Small intestine (tissue), 7 donors: ENCODE results near the gene ECM1. TPM values are rescaled to one million over a fixed set of nuclear protein-coding genes. Genes with fewer than 3 reads are reported as not detected.

ENCODE experiments used
- DNase-seq, 2 donors: peaks; one replicate each; pipeline versions ENCODE4 v3.0.0 to v3.0.0-alpha.2; 2013
- FAIRE-seq: peaks from 2 replicates; lab custom pipeline; 2012; peaks lifted over from hg19 to GRCh38; lab: Jason Lieb, UNC
- H3K27ac ChIP-seq, 3 donors: one replicate each; pipeline ENCODE4 v1.5.1; 2013; ENCODE audit warnings: low read length in 2 of 3, mild to moderate bottlenecking in 2 of 3, control low read depth in 1 of 3, inconsistent platforms in 1 of 3, low read depth in 1 of 3, moderate library complexity in 1 of 3
- H3K27me3 ChIP-seq, 3 donors: one replicate each; pipeline ENCODE4 v1.6.1; 2013; ENCODE audit warnings: low read length in 3 of 3, inconsistent platforms in 1 of 3; ENCODE audit not compliant: control insufficient read depth in 3 of 3, insufficient read depth in 3 of 3
- H3K36me3 ChIP-seq, 3 donors: one replicate each; pipeline ENCODE4 v1.6.1; 2013; ENCODE audit warnings: low read length in 3 of 3, inconsistent platforms in 1 of 3, low read depth in 1 of 3, mild to moderate bottlenecking in 1 of 3, moderate library complexity in 1 of 3; ENCODE audit not compliant: control insufficient read depth in 3 of 3, insufficient read depth in 2 of 3
- H3K4me1 ChIP-seq, 3 donors: one replicate each; pipeline ENCODE4 v1.6.1; 2013; ENCODE audit warnings: low read length in 2 of 3, inconsistent platforms in 1 of 3, low read depth in 1 of 3, mild to moderate bottlenecking in 1 of 3, moderate library complexity in 1 of 3; ENCODE audit not compliant: control insufficient read depth in 3 of 3, insufficient read depth in 2 of 3
- H3K4me3 ChIP-seq, 3 donors: one replicate each; pipeline ENCODE4 v1.5.1; 2013; ENCODE audit warnings: low read length in 3 of 3, control low read depth in 1 of 3, inconsistent platforms in 1 of 3, low read depth in 1 of 3, mild to moderate bottlenecking in 1 of 3, moderate library complexity in 1 of 3
- H3K9me3 ChIP-seq, 2 donors: one replicate each; pipeline ENCODE4 v1.6.1; 2013; ENCODE audit warnings: low read depth in 1 of 2, low read length in 1 of 2; ENCODE audit not compliant: control insufficient read depth in 2 of 2, insufficient read depth in 1 of 2
- WGBS, 3 donors: extraction: QIAGEN DNeasy Blood & Tissue Kit; methylation state at CpG; one replicate each; pipeline ENCODE4 v1.1.7; 2013; 5-methylcytosine and 5-hydroxymethylcytosine counted together
- polyA plus RNA-seq, 4 donors: library from polyadenylated mRNA; stranded (reverse) in 3 of 4; unstranded in 1 of 4; fragments of 200-250 nt in 3 of 4; fragments of 120-200 nt in 1 of 4; gene quantifications; one replicate each; pipeline versions ENCODE4 v1.2.1 to v1.2.3, GENCODE V29; 2013
- donor health status: healthy with polysubstance abuse.
- donor health status: control.
- donor health status: control.
- donor health status: Bipolar disorder and iron deficiency.
- donor health status: healthy.

The ECM1 gene
- polyA plus RNA-seq, 4 donors, result 0.89 to 8.3 (median 3.1) TPM

- Histone ChIP-seq H3K27ac (peak overlapping the region in 2 of 3 donors; percentile 57 to 83), H3K4me1 (peaks cover 0 to 29% (median 4%) of the 10 kb centered on the region in 3 donors), H3K36me3 (peaks cover 0 to 9% (median 0%) of the 10 kb centered on the region in 3 donors), H3K9me3 (no peaks in the 10 kb centered on the region), H3K4me3 (peak overlapping the region in 1 of 3 donors; percentile 34), H3K27me3 (peaks cover 0 to 19% (median 0%) of the 10 kb centered on the region in 3 donors)
- WGBS, 3 donors, result 58 to 63% (median 59%) methylated on average over 19 to 22 of the region's 22 CpGs
- no peak for DNase-seq
- FAIRE-seq, result no peak
Observed at GRCh38 chr1:150550222-150551050, 42.5 kb downstream of the ECM1 start.

GRCh38 chr1:150551051-150551783, 43.3 kb downstream of the ECM1 start:
- FAIRE-seq (no peak), DNase-seq (peak in 1 of 2 donors; percentile 13)
- Histone ChIP-seq H3K9me3 (no peaks in the 10 kb centered on the region), H3K27me3 (peaks cover 0 to 17% (median 0%) of the 10 kb centered on the region in 3 donors), H3K36me3 (peaks cover 0 to 16% (median 0%) of the 10 kb centered on the region in 3 donors), H3K4me3 (no peak overlapping the region), H3K27ac (peak overlapping the region in 2 of 3 donors; percentile 31 to 83), H3K4me1 (peaks cover 0 to 29% (median 4%) of the 10 kb centered on the region in 3 donors)
- 51 to 63% (median 55%) methylated on average over 11 of the region's 11 CpGs for WGBS, 3 donors

- Histone ChIP-seq H3K4me3 (no peak overlapping the region), H3K36me3 (peaks cover 0 to 20% (median 0%) of the 10 kb centered on the region in 3 donors), H3K27ac (peak overlapping the region in 2 of 3 donors; percentile 31 to 83), H3K27me3 (peaks cover 0 to 17% (median 0%) of the 10 kb centered on the region in 3 donors), H3K9me3 (no peaks in the 10 kb centered on the region), H3K4me1 (peaks cover 0 to 29% (median 4%) of the 10 kb centered on the region in 3 donors)
- DNase-seq, result peak in 1 of 2 donors; percentile 2
- 10 to 38% (median 25%) methylated on average over 1 of the region's 1 CpG for WGBS, 3 donors
- no peak for FAIRE-seq
Observed at GRCh38 chr1:150551784-150552127, 43.8 kb downstream of the ECM1 start.

- Histone ChIP-seq H3K4me3 (no peak overlapping the region), H3K27ac (peak overlapping the region in 2 of 3 donors; percentile 31 to 83), H3K36me3 (peaks cover 0 to 24% (median 0%) of the 10 kb centered on the region in 3 donors), H3K4me1 (peaks cover 0 to 29% (median 4%) of the 10 kb centered on the region in 3 donors), H3K9me3 (no peaks in the 10 kb centered on the region), H3K27me3 (peaks cover 0 to 17% (median 0%) of the 10 kb centered on the region in 3 donors)
- DNase-seq (peak in 1 of 2 donors; percentile 81), FAIRE-seq (no peak)
- WGBS, 3 donors, result 34 to 41% (median 40%) methylated on average over 12 to 13 of the region's 13 CpGs
Observed at GRCh38 chr1:150552128-150552910, 44.4 kb downstream of the ECM1 start.

GRCh38 chr1:150552911-150553289, 45.0 kb downstream of the ECM1 start:
- WGBS, 3 donors, result 72 to 82% (median 79%) methylated on average over 12 of the region's 12 CpGs
- no peak for DNase-seq
- no peak overlapping the region for H3K4me3 ChIP-seq

GRCh38 chr1:150553392-150554085, 45.6 kb downstream of the ECM1 start:
- Histone ChIP-seq H3K9me3 (no peaks in the 10 kb centered on the region), H3K4me3 (no peak overlapping the region), H3K36me3 (peaks cover 0 to 36% (median 0%) of the 10 kb centered on the region in 3 donors), H3K27me3 (peaks cover 0 to 16% (median 0%) of the 10 kb centered on the region in 3 donors), H3K27ac (peak overlapping the region in 1 of 3 donors; percentile 13), H3K4me1 (peaks cover 0 to 25% (median 4%) of the 10 kb centered on the region in 3 donors)
- 75 to 89% (median 87%) methylated on average over 19 to 23 of the region's 23 CpGs for WGBS, 3 donors
- FAIRE-seq (no peak), DNase-seq (no peak)

More at GRCh38 chr1:150552911-150553289, 45.0 kb downstream of the ECM1 start:
- Histone ChIP-seq H3K27me3 (peaks cover 0 to 17% (median 0%) of the 10 kb centered on the region in 3 donors), H3K9me3 (no peaks in the 10 kb centered on the region), H3K4me1 (peaks cover 0 to 29% (median 4%) of the 10 kb centered on the region in 3 donors), H3K27ac (peak overlapping the region in 2 of 3 donors; percentile 23 to 83), H3K36me3 (peaks cover 0 to 30% (median 0%) of the 10 kb centered on the region in 3 donors)
- FAIRE-seq, result no peak

GRCh38 chr1:150554086-150554452, 46.2 kb downstream of the ECM1 start:
- peaks cover 0 to 42% (median 0%) of the 10 kb centered on the region in 3 donors for H3K36me3 ChIP-seq
- DNase-seq (no peak), FAIRE-seq (no peak)
- H3K27me3 ChIP-seq, result peaks cover 0 to 14% (median 0%) of the 10 kb centered on the region in 3 donors
- no peak overlapping the region for H3K4me3 ChIP-seq
- H3K27ac ChIP-seq, result peak overlapping the region in 1 of 3 donors; percentile 13
- H3K4me1 ChIP-seq, result peaks cover 0 to 24% (median 4%) of the 10 kb centered on the region in 3 donors
- WGBS, 3 donors, result 85 to 92% (median 87%) methylated on average over 7 to 8 of the region's 8 CpGs
- H3K9me3 ChIP-seq, result no peaks in the 10 kb centered on the region
